Keratinocyte (primary cell): Measurements from ENCODE around the gene SWSAP1. TPM values are rescaled to one million over a fixed set of nuclear protein-coding genes. Genes with fewer than 3 reads are reported as not detected.

Experiments
- DNase-seq: peaks from one replicate; pipeline ENCODE4 v3.0.0-alpha.2; 2011; ENCODE audit warnings: low read depth, missing footprints, low spot score
- FAIRE-seq: peaks from 2 replicates; lab custom pipeline; 2011; peaks lifted over from hg19 to GRCh38; lab: Jason Lieb, UNC
- H2AFZ ChIP-seq: 2 replicates; pipeline ENCODE4 v1.6.0; 2012; ENCODE audit warnings: low read length, control low read depth, inconsistent platforms; ENCODE audit not compliant: control insufficient read depth
- H3K27ac ChIP-seq: 2 replicates; pipeline ENCODE4 v1.5.1; 2011; ENCODE audit warnings: low read length; ENCODE audit not compliant: control insufficient read depth, insufficient read depth
- H3K27me3 ChIP-seq: 3 replicates; pipeline ENCODE4 v1.6.0; 2011; ENCODE audit warnings: low read length; ENCODE audit not compliant: control insufficient read depth, insufficient read depth; ENCODE audit errors: extremely low read depth
- H3K36me3 ChIP-seq, 2 experiments: 2 replicates in 1 of 2; 3 replicates in 1 of 2; pipeline ENCODE4 v1.5.1; 2011; ENCODE audit warnings: low read length in 2 of 2, mild to moderate bottlenecking in 1 of 2; ENCODE audit not compliant: control insufficient read depth in 2 of 2, insufficient read depth in 2 of 2; ENCODE audit errors: extremely low read depth in 1 of 2
- H3K4me1 ChIP-seq: 3 replicates; pipeline ENCODE4 v1.5.1; 2011; ENCODE audit warnings: low read length; ENCODE audit not compliant: control insufficient read depth, insufficient read depth; ENCODE audit errors: extremely low read depth
- H3K4me2 ChIP-seq: 3 replicates; pipeline ENCODE4 v1.6.0; 2011; ENCODE audit warnings: low read depth, low read length; ENCODE audit not compliant: control insufficient read depth, insufficient read depth; ENCODE audit errors: extremely low read depth
- H3K4me3 ChIP-seq, 3 experiments: fragments of 200-600 bp in 1 of 3; sonication (generic) in 1 of 3; 2 replicates in 2 of 3; 3 replicates in 1 of 3; pipeline ENCODE4 v1.5.1; 2011 to 2016; ENCODE audit warnings: low read length in 3 of 3, mild to moderate bottlenecking in 3 of 3, control low read depth in 2 of 3, inconsistent platforms in 1 of 3, low read depth in 1 of 3, mixed read lengths in 1 of 3, mixed run types in 1 of 3, moderate library complexity in 1 of 3; ENCODE audit not compliant: control insufficient read depth in 2 of 3, insufficient read depth in 2 of 3; ENCODE audit errors: extremely low read depth in 1 of 3
- H3K79me2 ChIP-seq: 2 replicates; pipeline ENCODE4 v1.6.0; 2012; ENCODE audit warnings: low read length; ENCODE audit not compliant: control insufficient read depth, insufficient read depth
- H3K9ac ChIP-seq: 3 replicates; pipeline ENCODE4 v1.6.0; 2011; ENCODE audit warnings: low read length; ENCODE audit not compliant: control insufficient read depth, insufficient read depth; ENCODE audit errors: extremely low read depth
- H3K9me1 ChIP-seq: 3 replicates; pipeline ENCODE4 v1.6.0; 2011; ENCODE audit warnings: low read length; ENCODE audit not compliant: control insufficient read depth, insufficient read depth; ENCODE audit errors: extremely low read depth
- H3K9me3 ChIP-seq: 2 replicates; pipeline ENCODE4 v1.5.1; 2012; ENCODE audit warnings: low read depth, low read length; ENCODE audit not compliant: control insufficient read depth
- H4K20me1 ChIP-seq: 3 replicates; pipeline ENCODE4 v1.6.0; 2011; ENCODE audit warnings: low read length; ENCODE audit not compliant: control insufficient read depth, insufficient read depth; ENCODE audit errors: extremely low read depth
- EZH2 ChIP-seq: IDR thresholded peaks from one replicate; pipeline ENCODE4 v1.6.1; 2012; ENCODE audit warnings: inconsistent platforms, mild to moderate bottlenecking, low read length, moderate library complexity
- dilution Hi-C: fragments of 300-500 bp; cut with MboI; formaldehyde crosslinking; loops from one replicate; pipeline ENCODE4 v1.7.0; 2020; ENCODE audit warnings: low sequenced_read_pairs; ENCODE audit not compliant: extremely low pct_ligation_motif_present
- polyA plus RNA-seq, 5 experiments: library from polyadenylated mRNA; depleted of rRNA in 3 of 5; stranded (reverse) in 3 of 5; stranded (forward) in 1 of 5; unstranded in 1 of 5; fragments of >200 nt; gene quantifications; 1 replicate in 1 of 5; 2 replicates in 3 of 5; 3 replicates in 1 of 5; pipeline versions ENCODE4 v1.2.1 to v1.2.3, GENCODE V29; 2011 to 2012; ENCODE audit warnings: missing spikeins in 2 of 5, low read depth in 1 of 5, low replicate concordance in 1 of 5
- TF ChIP-seq, protein P1 (sequence below), 3 experiments: IDR thresholded peaks in 1 of 3; conservative IDR thresholded peaks in 1 of 3; optimal IDR thresholded peaks in 1 of 3; 2 replicates in 2 of 3; 3 replicates in 1 of 3; pipeline versions ENCODE3 to v1.5.1; 2011; ENCODE audit warnings: low read length in 3 of 3, mild to moderate bottlenecking in 3 of 3, moderate library complexity in 2 of 3, control low read depth in 1 of 3, inconsistent platforms in 1 of 3; ENCODE audit not compliant: insufficient read depth in 2 of 3; ENCODE audit errors: extremely low read depth in 1 of 3

SWSAP1 gene
- polyA plus RNA-seq, 1 donor (not counting 4 experiments of a cell fraction or from before 2014, with no cell fraction given): 2.1 TPM

GRCh38 chr19:11420429-11421370 lies 46.2 kb downstream of the SWSAP1 start:
- H3K4me3 ChIP-seq: no peak overlapping the region
- DNase-seq: no peak
- no peak for FAIRE-seq
- dilution Hi-C loops: no loop called here
- H3K27ac ChIP-seq: no peak overlapping the region
- H3K4me2 ChIP-seq: peak overlapping the region; percentile 45
- H3K27me3 ChIP-seq: peaks cover 62% of the 10 kb centered on the region
- H3K9me1 ChIP-seq: no peaks in the 10 kb centered on the region
- no peaks in the 10 kb centered on the region for H3K79me2 ChIP-seq
- H4K20me1 ChIP-seq: no peaks in the 10 kb centered on the region
- H3K9ac ChIP-seq: no peak overlapping the region
- peak; percentile 38 for TF ChIP-seq EZH2
- TF ChIP-seq, protein P1, sequence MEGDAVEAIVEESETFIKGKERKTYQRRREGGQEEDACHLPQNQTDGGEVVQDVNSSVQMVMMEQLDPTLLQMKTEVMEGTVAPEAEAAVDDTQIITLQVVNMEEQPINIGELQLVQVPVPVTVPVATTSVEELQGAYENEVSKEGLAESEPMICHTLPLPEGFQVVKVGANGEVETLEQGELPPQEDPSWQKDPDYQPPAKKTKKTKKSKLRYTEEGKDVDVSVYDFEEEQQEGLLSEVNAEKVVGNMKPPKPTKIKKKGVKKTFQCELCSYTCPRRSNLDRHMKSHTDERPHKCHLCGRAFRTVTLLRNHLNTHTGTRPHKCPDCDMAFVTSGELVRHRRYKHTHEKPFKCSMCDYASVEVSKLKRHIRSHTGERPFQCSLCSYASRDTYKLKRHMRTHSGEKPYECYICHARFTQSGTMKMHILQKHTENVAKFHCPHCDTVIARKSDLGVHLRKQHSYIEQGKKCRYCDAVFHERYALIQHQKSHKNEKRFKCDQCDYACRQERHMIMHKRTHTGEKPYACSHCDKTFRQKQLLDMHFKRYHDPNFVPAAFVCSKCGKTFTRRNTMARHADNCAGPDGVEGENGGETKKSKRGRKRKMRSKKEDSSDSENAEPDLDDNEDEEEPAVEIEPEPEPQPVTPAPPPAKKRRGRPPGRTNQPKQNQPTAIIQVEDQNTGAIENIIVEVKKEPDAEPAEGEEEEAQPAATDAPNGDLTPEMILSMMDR (optimal IDR thresholded peaks at IDR 0.05 in 1 of 3, IDR thresholded peaks at IDR 0.05 in 1 of 3, conservative IDR thresholded peaks at IDR 0.05 in 1 of 3; ENCODE audit: extremely low read depth in 1 of 3, insufficient read depth in 2 of 3, low read length in 3 of 3): no peak
- no peaks in the 10 kb centered on the region for H3K36me3 ChIP-seq
- no peak overlapping the region for H2AFZ ChIP-seq
- peaks cover 22% of the 10 kb centered on the region for H3K4me1 ChIP-seq
- no peaks in the 10 kb centered on the region for H3K9me3 ChIP-seq

- Histone ChIP-seq H3K9ac (no peak overlapping the region), H3K27ac (no peak overlapping the region), H3K4me2 (peak overlapping the region; percentile 64), H3K4me1 (peaks cover 22% of the 10 kb centered on the region), H3K9me1 (no peaks in the 10 kb centered on the region), H3K79me2 (no peaks in the 10 kb centered on the region), H3K36me3 (no peaks in the 10 kb centered on the region), H2AFZ (peak overlapping the region; percentile 65), H3K4me3 (peak overlapping the region in 2 of 3 experiments; percentile 25 to 63), H4K20me1 (no peaks in the 10 kb centered on the region), H3K27me3 (peaks cover 61% of the 10 kb centered on the region), H3K9me3 (no peaks in the 10 kb centered on the region)
- DNase-seq: no peak
- no peak for FAIRE-seq
- TF ChIP-seq, protein P1 (optimal IDR thresholded peaks at IDR 0.05 in 1 of 3, IDR thresholded peaks at IDR 0.05 in 1 of 3, conservative IDR thresholded peaks at IDR 0.05 in 1 of 3; ENCODE audit: extremely low read depth in 1 of 3, insufficient read depth in 2 of 3, low read length in 3 of 3): no peak
- TF ChIP-seq EZH2: no peak
- dilution Hi-C loops: no loop called here
Measured at GRCh38 chr19:11421371-11422098, 47.1 kb downstream of the SWSAP1 start.
